Mesenchymal stem cell (in vitro differentiated cells and primary cell): ENCODE measurements around the gene SYT8.

ENCODE experiments used
- DNase-seq: peaks from one replicate; pipeline ENCODE4 v3.0.0-alpha.2; 2013
- H2AFZ ChIP-seq: one replicate; pipeline ENCODE4 v1.6.1; 2013; ENCODE audit warnings: low read depth, mild to moderate bottlenecking, control low read depth, inconsistent platforms, low read length, moderate library complexity
- H2AK5ac ChIP-seq: 2 replicates; pipeline ENCODE4 v1.6.1; 2013; ENCODE audit warnings: low read length, moderate library complexity, mild to moderate bottlenecking, inconsistent platforms; ENCODE audit not compliant: severe bottlenecking
- H2BK120ac ChIP-seq: one replicate; pipeline ENCODE4 v1.6.1; 2013; ENCODE audit warnings: low read depth, mild to moderate bottlenecking, inconsistent platforms, low read length, moderate library complexity
- H2BK12ac ChIP-seq, 2 experiments: one replicate each; pipeline ENCODE4 v1.6.1; 2013; ENCODE audit warnings: inconsistent platforms in 2 of 2, low read length in 2 of 2, mild to moderate bottlenecking in 2 of 2, moderate library complexity in 2 of 2, control low read depth in 1 of 2
- H2BK15ac ChIP-seq: one replicate; pipeline ENCODE4 v1.6.1; 2013; ENCODE audit warnings: mild to moderate bottlenecking, low read depth, inconsistent platforms; ENCODE audit not compliant: poor library complexity, severe bottlenecking
- H2BK5ac ChIP-seq: 2 replicates; pipeline ENCODE4 v1.6.1; 2013; ENCODE audit warnings: low read depth, mild to moderate bottlenecking, low read length, control low read depth, inconsistent platforms; ENCODE audit not compliant: poor library complexity, severe bottlenecking
- H3K14ac ChIP-seq, 2 experiments: one replicate each; pipeline ENCODE4 v1.6.1; 2013; ENCODE audit warnings: inconsistent platforms in 2 of 2, low read length in 2 of 2, control low read depth in 1 of 2, mild to moderate bottlenecking in 1 of 2, moderate library complexity in 1 of 2
- H3K18ac ChIP-seq, 2 experiments: one replicate each; pipeline ENCODE4 v1.6.1; 2013; ENCODE audit warnings: inconsistent platforms in 2 of 2, low read length in 2 of 2, control low read depth in 1 of 2, low read depth in 1 of 2, mild to moderate bottlenecking in 1 of 2
- H3K23ac ChIP-seq, 2 experiments: one replicate each; pipeline ENCODE4 v1.6.1; 2013; ENCODE audit warnings: inconsistent platforms in 2 of 2, low read length in 2 of 2, mild to moderate bottlenecking in 2 of 2, moderate library complexity in 2 of 2, control low read depth in 1 of 2
- H3K27ac ChIP-seq: 2 replicates; pipeline ENCODE4 v1.5.1; 2013; ENCODE audit warnings: mild to moderate bottlenecking, moderate library complexity, low read length, control low read depth, inconsistent platforms; ENCODE audit not compliant: poor library complexity, severe bottlenecking
- H3K27me3 ChIP-seq, 2 experiments: 2 replicates each; pipeline versions ENCODE4 v1.6.1 to v1.7.0; 2013; ENCODE audit warnings: low read length in 2 of 2, mild to moderate bottlenecking in 2 of 2, moderate library complexity in 2 of 2, control low read depth in 1 of 2, inconsistent platforms in 1 of 2; ENCODE audit not compliant: control insufficient read depth in 1 of 2, insufficient read depth in 1 of 2
- H3K36me3 ChIP-seq, 2 experiments: 2 replicates each; pipeline versions ENCODE4 v1.6.1 to v1.7.0; 2013; ENCODE audit warnings: low read length in 2 of 2, control low read depth in 1 of 2, inconsistent platforms in 1 of 2, low read depth in 1 of 2, mild to moderate bottlenecking in 1 of 2; ENCODE audit not compliant: insufficient read depth in 2 of 2, control insufficient read depth in 1 of 2
- H3K4ac ChIP-seq, 2 experiments: one replicate each; pipeline ENCODE4 v1.6.1; 2013; ENCODE audit warnings: inconsistent platforms in 2 of 2, low read length in 2 of 2, mild to moderate bottlenecking in 2 of 2, moderate library complexity in 2 of 2, control low read depth in 1 of 2, low read depth in 1 of 2
- H3K4me1 ChIP-seq: 2 replicates; pipeline ENCODE4 v1.6.1; 2013; ENCODE audit warnings: low read depth, low read length, control low read depth; ENCODE audit not compliant: control insufficient read depth, insufficient read depth
- H3K4me2 ChIP-seq: 2 replicates; pipeline ENCODE4 v1.6.1; 2013; ENCODE audit warnings: low read length, mild to moderate bottlenecking, inconsistent platforms; ENCODE audit not compliant: poor library complexity, severe bottlenecking
- H3K4me3 ChIP-seq, 2 experiments: 2 replicates each; pipeline versions ENCODE4 v1.5.1 to v1.7.0; 2013; ENCODE audit warnings: low read length in 2 of 2, mild to moderate bottlenecking in 2 of 2, control low read depth in 1 of 2, low read depth in 1 of 2; ENCODE audit not compliant: insufficient read depth in 1 of 2
- H3K79me1 ChIP-seq: replicated peaks from 2 replicates; pipeline ENCODE4 v1.6.1; 2013; ENCODE audit warnings: mild to moderate bottlenecking, control low read depth, low read length, inconsistent platforms; ENCODE audit not compliant: poor library complexity, severe bottlenecking
- H3K9ac ChIP-seq: 2 replicates; pipeline ENCODE4 v1.7.0; 2013; ENCODE audit warnings: mild to moderate bottlenecking, low read length, moderate library complexity
- H3K9me3 ChIP-seq: 2 replicates; pipeline ENCODE4 v1.7.0; 2013; ENCODE audit warnings: mild to moderate bottlenecking, low read length; ENCODE audit not compliant: control insufficient read depth
- H4K8ac ChIP-seq: one replicate; pipeline ENCODE4 v1.6.1; 2013; ENCODE audit warnings: inconsistent platforms, mild to moderate bottlenecking, low read length, moderate library complexity
- H4K91ac ChIP-seq: one replicate; pipeline ENCODE4 v1.6.1; 2013; ENCODE audit warnings: mild to moderate bottlenecking, low read length, inconsistent platforms
- whole genome bisulfite sequencing: methylation state at CpG from one replicate; pipeline ENCODE4 v1.1.7; 2013; ENCODE audit warnings: mixed read lengths; 5-methylcytosine and 5-hydroxymethylcytosine counted together

Gene SYT8

DNA sequence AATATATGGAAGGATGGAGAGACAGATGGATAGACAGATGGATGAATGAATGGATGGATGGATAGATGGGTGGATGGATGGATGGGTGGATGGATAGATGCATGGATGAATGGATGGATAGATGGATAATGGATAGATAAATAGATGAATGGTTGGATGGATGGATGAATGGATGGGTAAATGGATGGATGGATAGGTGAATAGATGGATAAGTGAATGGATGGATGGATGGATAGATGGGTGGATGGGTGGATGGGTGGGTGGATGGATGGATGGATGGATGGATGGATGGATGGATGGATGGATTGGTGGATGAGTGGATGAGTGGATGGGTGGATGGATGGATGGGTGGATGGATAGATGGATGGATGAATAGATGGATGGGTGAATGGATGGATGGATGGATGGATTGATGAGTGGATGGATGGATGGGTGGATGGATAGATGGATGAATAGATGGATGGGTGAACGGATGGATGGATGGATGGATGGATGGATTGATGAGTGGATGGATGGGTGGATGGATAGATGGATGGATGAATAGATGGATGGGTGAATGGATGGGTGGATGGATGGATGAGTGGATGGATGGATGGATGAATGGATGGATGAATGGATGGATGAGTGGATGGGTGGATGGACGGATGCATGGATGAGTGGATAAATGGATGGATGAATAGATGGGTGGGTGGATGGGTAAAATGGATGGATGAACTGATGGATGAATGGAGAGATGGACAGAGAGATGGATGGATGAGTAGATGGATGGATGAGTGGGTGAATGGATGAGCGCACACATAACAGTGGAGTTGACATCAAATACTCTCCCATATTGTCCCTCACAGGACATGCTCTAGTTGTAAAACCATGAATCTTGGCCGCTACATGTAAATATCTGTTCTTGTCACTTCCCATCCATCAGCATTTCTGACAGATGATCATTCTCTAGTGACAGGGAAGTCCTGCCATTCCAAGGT lies 26.9 kb downstream of the SYT8 start:
- Histone ChIP-seq H4K91ac (no peak overlapping the region), H4K8ac (no peak overlapping the region), H2BK15ac (no peak overlapping the region), H3K9ac (no peak overlapping the region), H2BK12ac (peak overlapping the region in 1 of 2 experiments; percentile 18), H3K4ac (no peak overlapping the region), H3K9me3 (no peaks in the 10 kb centered on the region), H3K14ac (no peak overlapping the region), H2BK5ac (no peak overlapping the region), H2BK120ac (no peak overlapping the region), H3K79me1 (no peaks in the 10 kb centered on the region), H3K4me2 (no peak overlapping the region), H2AK5ac (no peak overlapping the region), H3K4me3 (no peak overlapping the region), H3K36me3 (no peaks in the 10 kb centered on the region), H3K4me1 (peaks cover 35% of the 10 kb centered on the region), H3K27ac (no peak overlapping the region), H2AFZ (no peak overlapping the region), H3K23ac (no peak overlapping the region), H3K18ac (no peak overlapping the region), H3K27me3 (peaks cover 0 to 9% of the 10 kb centered on the region in 2 experiments)
- no peak for DNase-seq
- 96% methylated on average over 3 of the region's 4 CpGs for WGBS

DNA sequence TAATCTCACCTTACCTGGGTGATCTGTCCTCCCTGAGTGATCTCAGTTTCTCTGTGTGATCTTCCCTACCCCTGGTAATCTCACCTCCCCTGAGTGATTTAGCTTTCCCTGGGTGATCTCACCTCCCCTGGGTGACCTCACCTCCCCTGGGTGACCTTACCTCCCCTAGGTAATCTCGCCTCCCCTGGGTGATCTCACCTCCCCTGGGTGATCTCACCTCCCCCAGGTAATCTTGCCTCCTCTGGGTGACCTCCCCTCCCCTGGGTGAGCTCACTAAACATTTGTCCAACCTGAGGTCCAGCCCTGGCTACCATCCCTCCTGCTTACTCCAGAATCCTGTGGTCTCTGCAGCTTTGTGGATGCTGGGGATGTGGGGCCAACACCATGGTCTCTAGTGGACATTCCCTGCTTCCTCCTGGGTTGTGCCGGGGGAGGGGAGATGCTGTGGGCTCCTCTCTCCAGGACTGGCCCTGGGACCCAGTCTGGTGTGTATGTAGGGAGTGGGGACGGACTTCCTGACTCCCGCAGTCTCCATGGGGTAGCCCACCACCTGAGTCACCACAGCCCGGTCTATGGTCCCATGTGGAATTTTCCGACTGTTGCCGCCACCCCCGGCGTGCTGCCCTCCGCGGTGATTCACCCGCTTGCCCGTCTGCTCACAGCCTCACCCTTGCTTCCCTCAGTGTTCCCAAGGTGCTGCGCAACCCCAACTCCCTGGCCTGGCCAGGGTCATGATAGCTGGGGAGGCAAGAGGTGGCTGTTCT lies 28.0 kb downstream of the SYT8 start:
- Histone ChIP-seq H3K18ac (peak overlapping the region; percentile 67 to 73), H3K4me3 (peak overlapping the region in 1 of 2 experiments; percentile 12), H2AFZ (no peak overlapping the region), H3K4me2 (no peak overlapping the region), H2AK5ac (peak overlapping the region; percentile 29), H3K9ac (peak overlapping the region; percentile 34), H2BK120ac (peak overlapping the region; percentile 12), H3K23ac (no peak overlapping the region), H3K27ac (peak overlapping the region; percentile 68), H2BK12ac (peak overlapping the region; percentile 14 to 61), H2BK5ac (no peak overlapping the region), H3K36me3 (no peaks in the 10 kb centered on the region), H3K79me1 (no peaks in the 10 kb centered on the region), H3K4me1 (peaks cover 35% of the 10 kb centered on the region), H3K9me3 (no peaks in the 10 kb centered on the region), H3K4ac (peak overlapping the region; percentile 12 to 57), H4K8ac (peak overlapping the region; percentile 91), H4K91ac (peak overlapping the region; percentile 53), H2BK15ac (no peak overlapping the region), H3K27me3 (peaks cover 0 to 7% of the 10 kb centered on the region in 2 experiments), H3K14ac (no peak overlapping the region)
- DNase-seq = peak; percentile 67
- 64% methylated on average over 12 of the region's 14 CpGs for WGBS

DNA sequence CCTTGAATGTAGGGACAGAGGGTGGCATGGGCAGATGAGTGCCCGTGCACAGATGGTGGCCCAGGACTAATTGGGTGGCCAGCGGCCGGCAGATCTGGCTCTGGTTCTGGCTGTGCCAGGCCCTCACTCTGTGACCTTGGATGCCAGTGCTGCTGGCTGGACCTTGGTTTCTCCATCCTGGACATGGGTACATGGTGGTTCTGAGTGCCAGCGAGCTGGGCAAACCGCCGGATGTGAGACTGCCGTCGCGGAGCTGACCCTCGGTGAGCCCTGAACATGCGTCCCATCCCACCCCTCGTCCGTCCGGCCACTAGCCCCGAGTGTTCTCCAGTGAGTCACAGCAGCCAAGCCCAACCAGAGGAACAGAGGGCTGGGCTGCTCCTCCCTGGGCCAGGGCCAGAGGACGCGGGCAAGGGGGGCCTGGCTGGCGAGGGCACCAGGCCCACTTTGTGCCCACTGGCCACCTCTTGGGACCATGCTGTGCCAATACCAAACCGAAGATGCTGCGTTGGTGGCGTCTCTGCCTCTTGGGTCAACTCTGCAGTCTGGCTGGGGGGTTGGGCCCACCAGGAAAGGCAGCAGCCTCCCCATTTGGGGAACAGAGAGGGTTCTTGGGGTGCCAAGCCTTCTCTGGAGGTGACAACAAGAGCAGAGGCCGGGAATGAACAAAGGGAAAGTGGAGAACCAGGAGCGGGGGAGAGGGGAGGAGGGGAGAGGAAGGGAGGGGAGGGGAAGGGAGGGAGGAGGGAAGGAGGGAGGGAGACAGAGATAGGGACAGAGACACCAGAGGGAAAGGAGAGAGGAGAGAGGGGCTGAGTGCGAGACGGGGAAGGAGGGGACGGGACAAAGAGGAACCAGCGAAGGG lies 28.8 kb downstream of the SYT8 start:
- no peaks in the 10 kb centered on the region for H3K36me3 ChIP-seq
- peak overlapping the region; percentile 96 for H2BK15ac ChIP-seq
- 25% methylated on average over 27 of the region's 27 CpGs for WGBS
- DNase-seq = peak; percentile 92
- peak overlapping the region; percentile 81 for H3K9ac ChIP-seq
- peak overlapping the region; percentile 60 to 84 for H2BK12ac ChIP-seq
- no peak overlapping the region for H3K23ac ChIP-seq
- H3K9me3 ChIP-seq = no peaks in the 10 kb centered on the region
- peak overlapping the region; percentile 91 for H4K8ac ChIP-seq
- peak overlapping the region; percentile 92 for H4K91ac ChIP-seq
- H3K27me3 ChIP-seq = peaks cover 0 to 15% of the 10 kb centered on the region in 2 experiments
- no peak overlapping the region for H3K14ac ChIP-seq
- no peaks in the 10 kb centered on the region for H3K79me1 ChIP-seq
- H3K4me1 ChIP-seq = peaks cover 40% of the 10 kb centered on the region
- peak overlapping the region; percentile 90 for H2BK120ac ChIP-seq
- peak overlapping the region; percentile 12 for H3K4me2 ChIP-seq
- H2AFZ ChIP-seq = no peak overlapping the region
- H3K4ac ChIP-seq = peak overlapping the region; percentile 38 to 57
- peak overlapping the region; percentile 14 for H2AK5ac ChIP-seq
- H3K4me3 ChIP-seq = peak overlapping the region in 1 of 2 experiments; percentile 46
- H3K27ac ChIP-seq = peak overlapping the region; percentile 68
- H2BK5ac ChIP-seq = peak overlapping the region; percentile 31
- H3K18ac ChIP-seq = peak overlapping the region; percentile 73 to 88
